NCI-H345 treated with DMSO at 0.1 percent for 48 hours (cell line): ENCODE data around the gene ARHGEF10L.
"Not testable (repeated sequence)": the region's sequence is repeated elsewhere in the genome, so short reads cannot be mapped to it uniquely, and the experiment has no call there.

ENCODE experiments used
- DNase-seq: peaks from one replicate; lab custom pipeline; 2025; ENCODE audit not compliant: unreplicated experiment; lab: John Stamatoyannopoulos, UW

ARHGEF10L gene, protein sequence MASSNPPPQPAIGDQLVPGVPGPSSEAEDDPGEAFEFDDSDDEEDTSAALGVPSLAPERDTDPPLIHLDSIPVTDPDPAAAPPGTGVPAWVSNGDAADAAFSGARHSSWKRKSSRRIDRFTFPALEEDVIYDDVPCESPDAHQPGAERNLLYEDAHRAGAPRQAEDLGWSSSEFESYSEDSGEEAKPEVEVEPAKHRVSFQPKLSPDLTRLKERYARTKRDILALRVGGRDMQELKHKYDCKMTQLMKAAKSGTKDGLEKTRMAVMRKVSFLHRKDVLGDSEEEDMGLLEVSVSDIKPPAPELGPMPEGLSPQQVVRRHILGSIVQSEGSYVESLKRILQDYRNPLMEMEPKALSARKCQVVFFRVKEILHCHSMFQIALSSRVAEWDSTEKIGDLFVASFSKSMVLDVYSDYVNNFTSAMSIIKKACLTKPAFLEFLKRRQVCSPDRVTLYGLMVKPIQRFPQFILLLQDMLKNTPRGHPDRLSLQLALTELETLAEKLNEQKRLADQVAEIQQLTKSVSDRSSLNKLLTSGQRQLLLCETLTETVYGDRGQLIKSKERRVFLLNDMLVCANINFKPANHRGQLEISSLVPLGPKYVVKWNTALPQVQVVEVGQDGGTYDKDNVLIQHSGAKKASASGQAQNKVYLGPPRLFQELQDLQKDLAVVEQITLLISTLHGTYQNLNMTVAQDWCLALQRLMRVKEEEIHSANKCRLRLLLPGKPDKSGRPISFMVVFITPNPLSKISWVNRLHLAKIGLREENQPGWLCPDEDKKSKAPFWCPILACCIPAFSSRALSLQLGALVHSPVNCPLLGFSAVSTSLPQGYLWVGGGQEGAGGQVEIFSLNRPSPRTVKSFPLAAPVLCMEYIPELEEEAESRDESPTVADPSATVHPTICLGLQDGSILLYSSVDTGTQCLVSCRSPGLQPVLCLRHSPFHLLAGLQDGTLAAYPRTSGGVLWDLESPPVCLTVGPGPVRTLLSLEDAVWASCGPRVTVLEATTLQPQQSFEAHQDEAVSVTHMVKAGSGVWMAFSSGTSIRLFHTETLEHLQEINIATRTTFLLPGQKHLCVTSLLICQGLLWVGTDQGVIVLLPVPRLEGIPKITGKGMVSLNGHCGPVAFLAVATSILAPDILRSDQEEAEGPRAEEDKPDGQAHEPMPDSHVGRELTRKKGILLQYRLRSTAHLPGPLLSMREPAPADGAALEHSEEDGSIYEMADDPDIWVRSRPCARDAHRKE (N-terminal part only)

DNA sequence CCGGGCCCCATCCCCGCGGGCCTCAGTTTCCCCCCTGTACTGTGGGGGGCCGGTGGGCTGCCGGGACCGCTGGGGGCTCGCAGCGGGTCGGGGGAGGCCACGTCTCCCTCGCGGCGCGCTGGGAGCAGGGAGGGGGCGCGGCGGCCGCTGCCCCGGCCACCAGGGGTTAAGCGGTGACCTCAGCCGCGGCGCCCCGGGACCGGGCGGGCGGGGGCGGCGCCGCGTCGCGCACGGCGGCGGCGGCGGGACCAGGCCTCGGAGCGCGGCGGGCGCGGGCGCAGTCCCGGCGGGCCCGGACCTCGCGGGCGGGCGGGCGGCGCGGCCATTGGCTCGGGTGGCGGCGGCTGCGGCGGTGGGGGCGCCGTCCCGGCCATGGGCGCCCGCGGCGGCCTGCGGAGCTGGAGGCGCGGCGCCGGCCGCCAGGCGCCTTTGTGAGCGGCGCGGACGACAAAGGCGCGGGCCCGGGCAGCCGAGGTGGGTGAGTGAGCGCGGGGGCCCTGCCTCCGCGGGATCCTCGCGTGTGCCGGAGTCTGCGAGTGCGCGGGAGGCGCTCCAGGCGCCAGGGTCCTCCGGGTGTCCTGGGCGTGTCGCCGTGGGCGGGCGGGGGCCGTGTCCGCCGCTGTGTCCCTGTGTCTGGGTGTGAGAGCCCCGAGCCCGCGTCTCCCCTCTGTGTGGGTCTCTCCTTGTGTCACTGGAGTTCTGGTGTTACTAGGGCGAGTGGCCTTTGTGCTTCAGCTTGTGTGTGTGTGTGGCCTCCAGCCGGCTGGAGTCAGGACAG is at the start of gene ARHGEF10L:
ARHGEF10L (plus strand) TSS at position 222 of the 778 bp plus-strand sequence. CDS start 40,898 bp downstream, outside the sequence.
- DNase-seq, result no peak

DNA sequence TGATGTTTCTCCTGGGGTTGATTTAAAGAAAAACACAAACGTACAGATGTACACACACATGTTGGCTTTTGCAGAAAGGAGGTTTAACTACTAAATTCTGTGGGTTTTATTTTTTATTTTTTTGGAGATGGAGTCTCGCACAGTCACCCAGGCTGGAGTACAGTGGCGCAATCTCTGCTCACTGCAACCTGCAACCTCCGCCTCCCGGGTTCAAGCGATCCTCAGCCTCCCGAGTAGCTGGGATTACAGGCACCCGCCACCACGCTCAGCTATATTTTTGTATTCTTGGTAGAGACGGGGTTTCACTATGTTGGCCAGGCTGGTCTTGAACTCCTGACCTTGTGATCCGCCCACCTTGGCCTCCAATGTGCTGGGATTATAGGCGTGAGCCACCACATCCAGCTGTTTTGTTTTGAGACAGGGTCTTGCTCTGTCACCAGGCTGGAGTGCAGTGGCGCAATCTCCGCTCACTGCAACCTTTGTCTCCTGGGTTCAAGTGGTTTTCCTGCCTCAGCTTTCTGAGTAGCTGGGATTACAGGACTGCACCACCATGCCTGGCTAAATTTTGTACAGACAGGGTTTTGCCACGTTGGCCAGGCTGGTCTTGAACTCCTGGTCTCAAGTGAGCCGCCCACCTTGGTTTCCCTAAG is 49.6 kb upstream of the ARHGEF10L start:
- not testable (repeated sequence) for DNase-seq

DNA sequence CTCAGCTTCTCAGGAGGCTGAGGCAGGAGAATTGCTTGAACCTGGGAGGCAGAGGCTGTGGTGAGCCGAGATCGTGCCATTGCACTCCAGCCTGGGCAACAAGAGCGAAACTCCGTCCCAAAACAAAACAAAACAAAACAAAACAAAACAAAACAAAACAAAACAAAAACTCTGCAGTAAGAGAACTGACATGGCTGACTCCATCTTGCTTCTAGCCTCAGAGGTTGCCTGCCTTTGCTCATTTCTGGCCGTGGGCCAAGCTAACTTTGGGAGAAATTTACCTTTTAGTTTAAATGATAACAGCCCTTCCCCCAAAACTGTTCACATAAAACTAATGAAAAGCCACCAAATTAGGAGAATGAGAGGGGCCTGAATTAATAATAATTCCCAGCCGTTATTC is 48.8 kb upstream of the ARHGEF10L start:
- DNase-seq, result not testable (repeated sequence)

GRCh38 chr1:17494114-17494729 is 45.3 kb upstream of the ARHGEF10L start:
- peak; percentile 6 for DNase-seq

GRCh38 chr1:17496419-17496818 is 43.1 kb upstream of the ARHGEF10L start:
- no peak for DNase-seq

DNA sequence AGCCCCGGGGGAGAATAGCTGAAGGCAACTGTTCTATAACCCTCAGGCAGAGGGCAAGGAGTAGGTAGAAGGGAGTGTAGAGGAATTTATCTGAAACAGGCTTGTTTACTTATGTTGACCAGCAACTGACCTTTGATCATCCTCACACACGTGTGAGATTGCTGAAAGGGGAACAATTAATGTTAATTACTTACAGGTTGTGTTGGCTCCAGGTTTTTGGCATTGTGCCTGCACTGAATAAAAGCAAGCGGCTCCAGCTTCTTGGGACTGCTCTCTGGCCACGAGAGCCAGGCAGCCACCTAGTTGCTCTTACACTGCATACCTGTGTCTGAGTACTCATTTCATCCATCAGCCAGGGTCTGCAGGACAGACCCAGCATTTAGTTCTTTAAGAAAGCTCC is 41.3 kb upstream of the ARHGEF10L start:
- no peak for DNase-seq

- DNase-seq, result peak; percentile 9
Observed at GRCh38 chr1:17502326-17502778, 37.1 kb upstream of the ARHGEF10L start.

DNA sequence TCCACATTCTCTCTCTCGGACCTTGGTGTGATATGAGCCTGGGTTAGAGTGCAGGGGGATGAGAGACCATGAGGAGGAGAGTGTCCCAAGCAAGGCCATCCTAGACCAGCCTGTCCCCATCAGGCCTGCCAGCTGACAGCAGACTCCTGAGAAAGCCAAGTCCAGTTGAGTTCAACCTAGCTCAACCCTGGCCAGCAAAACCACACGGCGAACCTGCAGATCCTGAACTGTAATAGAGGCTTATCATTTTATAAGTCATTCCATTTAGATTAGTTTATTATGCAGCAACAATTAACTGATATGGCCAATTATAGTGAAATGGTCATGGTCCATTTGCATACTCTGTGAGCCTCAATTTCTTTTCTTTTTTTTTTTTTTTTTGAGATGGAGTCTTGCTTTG is 36.4 kb upstream of the ARHGEF10L start:
- DNase-seq, result no peak

GRCh38 chr1:17507200-17507599 is 32.3 kb upstream of the ARHGEF10L start:
- not testable (repeated sequence) for DNase-seq

- DNase-seq, result no peak
Observed at GRCh38 chr1:17507915-17508314, 31.6 kb upstream of the ARHGEF10L start.

DNA sequence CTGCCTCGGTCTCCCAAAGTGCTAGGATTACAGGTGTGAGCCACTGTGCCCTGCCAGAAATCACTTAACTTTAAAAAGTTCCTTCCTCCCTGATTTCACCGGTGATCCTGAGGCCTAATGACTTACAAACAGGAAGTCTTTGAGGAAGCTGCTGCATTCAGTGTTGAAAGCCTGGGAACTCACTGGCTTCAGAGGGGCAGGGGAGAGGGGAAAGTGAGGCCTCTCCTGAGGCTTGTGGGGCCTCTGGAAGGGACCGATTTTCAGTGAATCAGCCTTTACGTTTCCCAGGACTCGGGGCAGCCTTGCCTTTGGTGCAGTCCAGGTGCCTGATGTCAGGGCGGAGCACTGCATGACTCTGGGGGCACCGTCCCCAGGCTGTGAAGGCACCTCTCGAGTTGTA is 30.1 kb upstream of the ARHGEF10L start:
- DNase-seq, result no peak

DNA sequence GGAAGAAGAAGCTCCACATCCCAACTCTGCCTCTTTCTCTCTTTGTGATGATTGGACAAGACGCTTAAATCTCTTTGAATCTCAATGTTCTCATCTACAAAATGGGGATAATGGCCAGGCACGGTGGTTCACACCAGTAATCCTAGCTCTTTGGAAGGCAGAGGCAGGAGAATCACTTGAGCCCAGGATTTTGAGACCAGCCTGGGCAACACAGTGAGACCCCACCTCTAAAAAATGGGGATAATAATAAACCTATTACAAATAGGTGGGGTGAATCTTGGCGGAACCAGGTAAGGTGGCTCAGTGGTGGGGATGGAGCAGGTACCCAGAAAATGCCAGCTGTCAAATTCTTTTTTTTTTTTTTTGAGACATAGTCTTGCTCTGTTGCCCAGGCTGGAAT is 29.4 kb upstream of the ARHGEF10L start:
- no peak for DNase-seq

GRCh38 chr1:17511188-17511587 is 28.3 kb upstream of the ARHGEF10L start:
- DNase-seq, result no peak

- DNase-seq, result no peak
Observed at GRCh38 chr1:17513131-17513530, 26.4 kb upstream of the ARHGEF10L start.

GRCh38 chr1:17514776-17515175 is 24.7 kb upstream of the ARHGEF10L start:
- no peak for DNase-seq

DNA sequence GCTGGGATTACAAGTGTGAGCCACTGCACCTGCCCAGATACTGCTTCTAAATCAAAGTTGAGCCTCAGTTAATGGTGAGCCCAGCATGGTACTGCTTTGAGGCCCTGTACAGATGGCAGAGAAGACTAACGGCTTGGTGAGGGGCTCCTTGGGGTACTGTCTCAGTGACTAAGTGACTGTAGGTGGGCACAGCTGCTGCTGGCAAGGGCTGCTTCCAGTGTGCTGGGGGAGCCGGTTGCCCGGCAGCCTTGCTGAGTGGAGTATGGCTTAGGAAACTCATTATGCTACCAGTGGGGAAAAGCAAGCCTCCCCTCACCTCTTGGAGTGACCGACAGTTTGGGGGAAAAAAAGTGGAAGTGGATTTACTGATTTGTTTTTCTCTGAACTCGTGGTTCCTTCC is 23.6 kb upstream of the ARHGEF10L start:
- DNase-seq, result no peak

DNA sequence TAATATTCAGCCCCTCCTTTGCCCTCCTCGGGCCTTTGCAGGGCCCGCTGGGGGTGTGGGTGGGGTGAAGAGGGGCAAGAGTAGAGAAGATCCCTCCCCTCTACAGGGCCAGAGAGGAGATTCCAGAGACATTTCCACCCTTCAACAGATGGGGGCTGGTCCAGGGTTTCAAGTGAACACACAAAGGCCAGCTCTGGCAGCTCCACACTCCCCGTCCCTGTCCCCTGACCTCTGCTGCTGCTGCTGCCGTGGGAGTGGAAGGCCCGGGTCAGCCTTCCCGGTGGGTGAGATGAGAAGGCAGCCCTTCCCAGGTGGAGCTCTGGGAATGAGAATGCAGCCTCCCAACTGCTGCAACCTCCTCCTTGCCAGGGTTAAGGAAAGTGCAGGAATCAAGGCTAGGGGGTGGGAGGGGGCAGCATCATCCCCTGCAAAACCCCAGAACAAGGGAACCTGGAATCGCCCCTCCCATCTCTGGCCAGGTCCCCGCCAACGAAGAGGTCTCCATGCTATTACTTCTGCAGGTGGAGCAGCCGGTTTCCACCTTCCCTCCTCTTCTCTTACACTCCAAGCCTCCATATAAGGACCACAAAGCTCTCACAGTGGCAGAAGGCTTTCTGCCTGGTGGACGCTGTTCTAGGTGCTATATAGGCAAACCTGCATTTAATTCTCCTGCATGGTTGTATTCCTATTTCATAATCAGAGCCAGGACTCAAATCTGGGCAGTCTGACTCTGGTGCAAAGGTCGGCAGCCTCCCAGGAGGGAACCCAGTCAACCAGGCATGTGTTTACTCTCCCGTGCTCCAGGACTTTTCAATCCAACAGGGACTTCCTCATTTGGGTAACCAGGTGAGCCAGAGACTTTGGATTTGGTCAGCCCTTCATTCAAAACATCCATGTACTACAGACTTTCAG is 22.9 kb upstream of the ARHGEF10L start:
- DNase-seq, result no peak

DNA sequence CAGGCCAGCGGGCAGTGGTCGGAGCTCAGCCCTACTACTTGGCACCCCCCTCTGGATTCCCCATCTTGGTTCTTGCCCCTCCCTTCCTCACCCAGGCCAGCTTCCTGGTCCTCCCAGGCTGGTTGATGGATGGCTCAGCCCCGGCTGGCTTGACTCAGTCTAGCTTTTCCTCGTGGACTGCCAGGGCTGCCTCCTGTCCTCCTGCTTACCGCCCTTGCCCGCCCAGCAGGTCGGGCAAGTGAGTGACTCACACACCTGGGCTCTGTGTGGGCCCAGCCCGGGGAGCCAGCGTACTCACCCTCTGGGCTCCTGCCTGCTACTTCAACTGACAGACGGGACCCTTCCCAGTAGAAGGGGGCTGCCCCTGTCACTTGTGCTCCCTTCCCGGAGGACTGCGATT is 19.5 kb upstream of the ARHGEF10L start:
- DNase-seq, result no peak
